Prostate gland (tissue), 2 donors: Measurements from ENCODE around the gene TMEM184A. TPM values are rescaled to one million over a fixed set of nuclear protein-coding genes. Genes with fewer than 3 reads are reported as not detected.

Experiments used
- DNase-seq: peaks from one replicate; pipeline ENCODE4 v3.0.0-alpha.2; 2019; ENCODE audit warnings: low spot score
- H3K27ac ChIP-seq, 2 donors: fragments of 200-600 bp; sonication (generic); 2 replicates each; pipeline ENCODE4 v1.5.1; 2017 to 2019
- H3K27me3 ChIP-seq: fragments of 200-600 bp; sonication (generic); replicated peaks from 2 replicates; pipeline ENCODE4 v1.5.1; 2019; ENCODE audit not compliant: insufficient read depth
- H3K36me3 ChIP-seq, 2 donors: fragments of 200-600 bp; sonication (generic); 1 replicate in 1 of 2; 2 replicates in 1 of 2; pipeline versions ENCODE4 v1.5.1 to v1.8.1; 2017 to 2019
- H3K4me1 ChIP-seq: fragments of 200-600 bp; sonication (generic); replicated peaks from 2 replicates; pipeline ENCODE4 v1.5.1; 2019
- H3K4me3 ChIP-seq, 2 donors: fragments of 200-600 bp; sonication (generic); 2 replicates each; pipeline ENCODE4 v1.5.1; 2017 to 2019
- H3K9me3 ChIP-seq: fragments of 200-600 bp; sonication (generic); 2 replicates; pipeline ENCODE4 v1.5.1; 2017
- CTCF ChIP-seq, 4 experiments: fragments of 200-600 bp in 2 of 4; fragments of 450-650 bp in 2 of 4; sonication (generic) in 2 of 4; IDR thresholded peaks; 1 replicate in 3 of 4; 2 replicates in 1 of 4; pipeline ENCODE4 v1.5.1; 2016 to 2019; ENCODE audit warnings: antibody characterized with exemption in 4 of 4, mild to moderate bottlenecking in 2 of 4, moderate library complexity in 2 of 4
- POLR2A ChIP-seq: fragments of 450-650 bp; IDR thresholded peaks from one replicate; pipeline ENCODE4 v1.6.1; 2016; ENCODE audit warnings: antibody characterized with exemption, mild to moderate bottlenecking
- POLR2AphosphoS5 ChIP-seq: sonication (generic); formaldehyde crosslinking; IDR thresholded peaks from one replicate; pipeline ENCODE4 v1.6.1; 2017; ENCODE audit warnings: antibody characterized with exemption
- WGBS: methylation state at CpG from one replicate; pipeline ENCODE4 v1.1.5; 2018; 5-methylcytosine and 5-hydroxymethylcytosine counted together
- intact Hi-C: fragments of 100-400 bp; cut with DNase I; formaldehyde crosslinking; loops from one replicate; pipeline ENCODE4 v1.14.2; 2022
- total RNA-seq, 2 donors: library from RNA; depleted of rRNA; stranded (reverse); fragments of >200 nt; gene quantifications; one replicate each; pipeline ENCODE4 v1.1.0, GENCODE V29; 2016

Gene TMEM184A
- total RNA-seq, 2 donors from 2014 or later, result 15.4 to 59.2 TPM

- Histone ChIP-seq H3K4me3 (peak within 1 kb of the TSS; percentile 99), H3K4me1 (peaks cover 8% of the 10 kb centered on the region), H3K27me3 (no peaks in the 10 kb centered on the region), H3K9me3 (no peaks in the 10 kb centered on the region), H3K27ac (peak within 1 kb of the TSS; percentile 71 to 75), H3K36me3 (peaks cover 2 to 11% of the 10 kb centered on the region in 2 donors)
- under 1% methylated on average over 73 of the region's 118 CpGs for WGBS
- peak; percentile 91 for DNase-seq
- TF ChIP-seq CTCF (IDR thresholded peaks at IDR 0.05) (peak; percentile 96 to 99 (median 97)), POLR2AphosphoS5 (peak; percentile 97), POLR2A (peak; percentile 54)
- intact Hi-C loops, result loop anchor here (5.0 kb wide), 1 partner anchor 48 kb away; no protein-coding TSS in a partner anchor
These were observed 51.9 kb downstream of the TMEM184A start, which contains the start of gene INTS1 for GRCh38 chr7:1503816-1504775. Gene INTS1, minus strand, starts transcription at chr7:1504389. Its CDS starts 429 bp downstream, at chr7:1503960.

DNA sequence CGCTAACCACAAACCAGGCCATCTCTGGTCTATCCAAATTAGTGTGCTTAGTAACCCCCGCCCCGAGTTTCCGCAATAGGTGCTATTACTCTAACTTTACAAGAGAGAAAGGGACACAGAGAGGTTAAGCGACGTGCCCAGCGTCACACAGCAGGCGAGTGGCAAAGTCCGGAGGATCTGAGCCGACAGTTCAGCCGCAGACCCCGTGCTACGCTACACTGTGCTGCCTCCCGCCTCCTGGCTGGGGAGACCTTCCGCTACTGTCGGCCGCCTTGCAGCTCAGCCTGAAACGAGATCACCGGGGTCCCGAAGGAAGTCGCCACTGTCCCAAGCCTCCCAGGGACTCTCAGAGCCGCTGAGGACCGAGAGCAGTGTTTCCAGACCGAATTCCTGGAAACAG, 52.6 kb downstream of the TMEM184A start:
- H3K4me3 ChIP-seq, result peak overlapping the region; percentile 99
- 24% methylated on average over 24 of the region's 24 CpGs for WGBS
- no peak for DNase-seq
- intact Hi-C loops, result loop anchor here (5.0 kb wide), 1 partner anchor 49 kb away; no protein-coding TSS in a partner anchor
- H3K27me3 ChIP-seq, result no peaks in the 10 kb centered on the region
- no peak overlapping the region for H3K27ac ChIP-seq
- H3K4me1 ChIP-seq, result peaks cover 8% of the 10 kb centered on the region
- H3K36me3 ChIP-seq, result peaks cover 2 to 12% of the 10 kb centered on the region in 2 donors
- TF ChIP-seq POLR2A (no peak), POLR2AphosphoS5 (no peak), CTCF (IDR thresholded peaks at IDR 0.05) (no peak)
- no peaks in the 10 kb centered on the region for H3K9me3 ChIP-seq

- DNase-seq, result no peak
- no peaks in the 10 kb centered on the region for H3K27me3 ChIP-seq
- peak overlapping the region in 1 of 2 donors; percentile 99 for H3K4me3 ChIP-seq
- no peak for TF ChIP-seq POLR2A
- TF ChIP-seq CTCF (IDR thresholded peaks at IDR 0.05), result no peak
- no peak for TF ChIP-seq POLR2AphosphoS5
- peaks cover 8% of the 10 kb centered on the region for H3K4me1 ChIP-seq
- peaks cover 2 to 12% of the 10 kb centered on the region in 2 donors for H3K36me3 ChIP-seq
- intact Hi-C loops, result loop anchor here (5.0 kb wide), 1 partner anchor 49 kb away; no protein-coding TSS in a partner anchor
- no peaks in the 10 kb centered on the region for H3K9me3 ChIP-seq
- no peak overlapping the region for H3K27ac ChIP-seq
- 84% methylated on average over 20 of the region's 20 CpGs for WGBS
These were observed 53.2 kb downstream of the TMEM184A start for GRCh38 chr7:1502845-1503244.

DNA sequence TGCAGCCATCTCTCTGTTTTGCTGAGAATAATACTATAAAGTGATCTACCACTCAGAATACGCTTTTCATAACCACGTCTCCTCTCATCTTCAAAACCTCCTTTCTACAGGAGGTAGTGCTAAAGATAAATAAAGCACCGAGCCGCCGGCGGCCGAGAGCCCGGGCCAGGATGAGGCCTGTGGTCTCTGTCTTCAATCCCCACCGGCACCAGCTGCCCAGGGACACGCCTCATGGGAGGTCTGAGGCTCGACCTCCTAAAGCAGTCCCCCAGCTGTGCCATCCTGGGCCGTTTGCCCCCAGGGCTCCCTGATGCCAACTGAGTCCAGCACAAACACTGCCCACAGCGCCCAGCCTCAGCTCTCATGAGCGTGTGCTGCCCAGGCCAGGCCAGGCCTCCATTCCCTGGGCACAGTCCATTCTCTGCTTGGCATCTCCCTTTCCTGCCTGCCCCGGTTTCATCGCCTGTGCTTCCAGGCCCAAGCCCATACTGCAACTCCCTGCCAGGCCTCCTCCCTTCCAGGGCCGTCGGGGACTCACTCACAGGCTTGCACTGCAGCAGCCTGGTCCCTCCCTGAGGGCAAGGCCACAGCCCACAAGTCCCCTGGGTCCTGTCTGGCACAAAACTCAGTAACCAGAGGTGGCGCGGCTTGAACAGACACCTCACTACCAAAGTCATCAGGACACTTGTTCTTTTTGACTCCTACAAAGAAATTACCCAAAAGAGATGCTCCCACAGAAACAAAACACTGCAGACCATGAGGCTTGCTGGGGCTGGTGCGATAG, 54.3 kb downstream of the TMEM184A start:
- peaks cover 8% of the 10 kb centered on the region for H3K4me1 ChIP-seq
- intact Hi-C loops, result loop anchor here (5.0 kb wide), 1 partner anchor 51 kb away; no protein-coding TSS in a partner anchor
- 90% methylated on average over 21 of the region's 21 CpGs for WGBS
- H3K9me3 ChIP-seq, result no peaks in the 10 kb centered on the region
- no peak overlapping the region for H3K4me3 ChIP-seq
- H3K27me3 ChIP-seq, result no peaks in the 10 kb centered on the region
- DNase-seq, result no peak
- H3K36me3 ChIP-seq, result peaks cover 2 to 16% of the 10 kb centered on the region in 2 donors
- TF ChIP-seq POLR2AphosphoS5 (no peak), POLR2A (no peak), CTCF (IDR thresholded peaks at IDR 0.05) (no peak)
- H3K27ac ChIP-seq, result no peak overlapping the region
